HCT116 (cell line): ENCODE data around the gene RADIL. TPM values are rescaled to one million over a fixed set of nuclear protein-coding genes. Genes with fewer than 3 reads are reported as not detected.

ENCODE experiments used
- ATAC-seq: fragments of 200-7000 bp; cut with Tn5 transposase; 2 replicates; pipeline ENCODE4 v1.9.1; 2020; ENCODE audit warnings: mild to moderate bottlenecking, moderate library complexity
- BruUV-seq: library from RNA; stranded (reverse); fragments of 400-500 nt; replicated peaks from 2 replicates; lab custom pipeline; 2021; lab: Mats Ljungman, UMichigan
- CTCF ChIA-PET: fragments of 300-600 bp; sonication (Branson Sonifier 250); formaldehyde crosslinking; loops from one replicate; lab custom pipeline; 2021; ENCODE audit warnings: antibody characterized with exemption; lab: Charles Lee
- POLR2A ChIA-PET: fragments of 300-600, 350-600 bp; sonication (Branson Sonifier 250); formaldehyde crosslinking; loops from one replicate; lab custom pipeline; 2021; ENCODE audit warnings: antibody characterized with exemption; lab: Charles Lee
- RAD21 ChIA-PET, 2 experiments: fragments of 300-600 bp; sonication (Branson Sonifier 250); formaldehyde crosslinking; loops; one replicate each; lab custom pipeline; 2023; ENCODE audit warnings: low total read pairs in 2 of 2; ENCODE audit not compliant: uncharacterized antibody in 2 of 2, unreplicated experiment in 2 of 2, low non-redundant PET in 1 of 2; lab: Charles Lee
- DNase-seq: peaks from one replicate; pipeline ENCODE4 v3.0.0-alpha.2; 2010; ENCODE audit warnings: low read depth, low spot score
- H2AFZ ChIP-seq: fragments of 200-600 bp; shearing (Covaris generic), sonication (generic); 2 replicates; pipeline ENCODE4 v1.6.1; 2017; ENCODE audit warnings: low read depth, mixed run types, mixed read lengths, antibody characterized with exemption, low read length; ENCODE audit not compliant: poor library complexity, severe bottlenecking
- H3K27ac ChIP-seq: 2 replicates; pipeline ENCODE4 v1.5.1; 2012; ENCODE audit warnings: low read depth, low read length
- H3K27me3 ChIP-seq: fragments of 200-600 bp; sonication (generic); 2 replicates; pipeline ENCODE4 v1.6.1; 2016; ENCODE audit warnings: mixed run types, low read length, mixed read lengths; ENCODE audit not compliant: insufficient read depth
- H3K36me3 ChIP-seq, 2 experiments: fragments of 200-500 bp in 1 of 2; fragments of 200-600 bp in 1 of 2; sonication (Bioruptor generic) in 1 of 2; sonication (generic) in 1 of 2; 2 replicates each; pipeline versions ENCODE4 v1.5.1 to v1.6.1; 2014 to 2016; ENCODE audit warnings: low read length in 2 of 2, inconsistent platforms in 1 of 2, mixed read lengths in 1 of 2, mixed run types in 1 of 2; ENCODE audit not compliant: insufficient read depth in 2 of 2, control insufficient read depth in 1 of 2
- H3K4me1 ChIP-seq, 2 experiments: fragments of 200-600 bp in 1 of 2; sonication (generic) in 1 of 2; 2 replicates each; pipeline versions ENCODE4 v1.5.1 to v1.6.1; 2012 to 2017; ENCODE audit warnings: low read length in 2 of 2, inconsistent platforms in 1 of 2, mild to moderate bottlenecking in 1 of 2, mixed read lengths in 1 of 2, mixed run types in 1 of 2, moderate library complexity in 1 of 2; ENCODE audit not compliant: insufficient read depth in 2 of 2, control insufficient read depth in 1 of 2
- H3K4me2 ChIP-seq: fragments of 200-600 bp; sonication (generic); 2 replicates; pipeline ENCODE4 v1.6.1; 2017; ENCODE audit warnings: mixed run types, low read length, mixed read lengths
- H3K4me3 ChIP-seq, 2 experiments: fragments of 200-600 bp in 1 of 2; sonication (generic) in 1 of 2; replicated peaks in 1 of 2; 2 replicates each; pipeline ENCODE4 v1.5.1; 2011 to 2016; ENCODE audit warnings: low read length in 2 of 2, control low read depth in 1 of 2, low read depth in 1 of 2, mild to moderate bottlenecking in 1 of 2, mixed read lengths in 1 of 2, mixed run types in 1 of 2
- H3K79me2 ChIP-seq: fragments of 200-600 bp; sonication (generic); 2 replicates; pipeline ENCODE4 v1.6.1; 2017; ENCODE audit warnings: mild to moderate bottlenecking, mixed run types, low read length, moderate library complexity, mixed read lengths; ENCODE audit not compliant: insufficient read depth
- H3K9ac ChIP-seq: fragments of 200-600 bp; sonication (generic); 2 replicates; pipeline ENCODE4 v1.6.1; 2016; ENCODE audit warnings: low read length, mixed read lengths
- H3K9me2 ChIP-seq: fragments of 200-600 bp; sonication (generic), shearing (Covaris generic); 2 replicates; pipeline ENCODE4 v1.6.1; 2017; ENCODE audit warnings: mixed run types, mild to moderate bottlenecking, moderate library complexity; ENCODE audit not compliant: insufficient read depth
- H3K9me3 ChIP-seq, 2 experiments: fragments of 200-500 bp in 1 of 2; fragments of 200-600 bp in 1 of 2; sonication (Bioruptor generic) in 1 of 2; sonication (generic) in 1 of 2; 2 replicates each; pipeline ENCODE4 v1.6.1; 2014 to 2017; ENCODE audit warnings: low read length in 2 of 2, mixed read lengths in 2 of 2, inconsistent platforms in 1 of 2, low read depth in 1 of 2, mild to moderate bottlenecking in 1 of 2, mixed run types in 1 of 2, moderate library complexity in 1 of 2; ENCODE audit not compliant: control insufficient read depth in 1 of 2, insufficient read depth in 1 of 2
- H4K20me1 ChIP-seq: fragments of 200-600 bp; sonication (generic), shearing (Covaris generic); 2 replicates; pipeline ENCODE4 v1.6.1; 2017; ENCODE audit warnings: mixed run types, mild to moderate bottlenecking, moderate library complexity; ENCODE audit not compliant: insufficient read depth
- CBX3 ChIP-seq: IDR thresholded peaks from 2 replicates; pipeline ENCODE4 v1.6.1; 2012; ENCODE audit warnings: low read depth
- CEBPB ChIP-seq: IDR thresholded peaks from 2 replicates; pipeline ENCODE4 v1.6.1; 2012; ENCODE audit warnings: low read depth
- EGR1 ChIP-seq: IDR thresholded peaks from 2 replicates; pipeline ENCODE4 v1.6.1; 2012; ENCODE audit warnings: low read depth
- EZH2 ChIP-seq: fragments of 200-600 bp; sonication (generic); IDR thresholded peaks from 2 replicates; pipeline ENCODE4 v1.6.1; 2017; ENCODE audit warnings: antibody characterized with exemption, mixed run types
- EZH2phosphoT487 ChIP-seq: fragments of 200-600 bp; IDR thresholded peaks from 2 replicates; pipeline ENCODE4 v1.6.1; 2018; ENCODE audit warnings: antibody characterized with exemption, borderline replicate concordance
- FOSL1 ChIP-seq: IDR thresholded peaks from 2 replicates; pipeline ENCODE4 v1.6.1; 2012; ENCODE audit warnings: low read depth
- POLR2A ChIP-seq: IDR thresholded peaks from 2 replicates; pipeline ENCODE4 v1.7.0; 2011; ENCODE audit warnings: borderline replicate concordance; ENCODE audit not compliant: insufficient read depth, insufficient read length; ENCODE audit errors: extremely low read depth
- SIN3A ChIP-seq: IDR thresholded peaks from 2 replicates; pipeline ENCODE4 v1.6.1; 2012; ENCODE audit warnings: low read depth
- SRF ChIP-seq: IDR thresholded peaks from 2 replicates; pipeline ENCODE4 v1.6.1; 2012; ENCODE audit warnings: low read depth
- TCF7L2 ChIP-seq: IDR thresholded peaks from 2 replicates; pipeline ENCODE4 v1.7.0; 2011; ENCODE audit warnings: borderline replicate concordance, inconsistent platforms; ENCODE audit not compliant: insufficient read depth, insufficient read length; ENCODE audit errors: extremely low read depth
- YY1 ChIP-seq: IDR thresholded peaks from 2 replicates; pipeline ENCODE4 v1.6.1; 2011; ENCODE audit warnings: low read length, low read depth, moderate library complexity, mild to moderate bottlenecking; ENCODE audit not compliant: insufficient replicate concordance; ENCODE audit errors: extremely low read depth
- ZFX ChIP-seq: fragments of 450-650 bp; IDR thresholded peaks from 2 replicates; pipeline ENCODE4 v1.6.1; 2017
- intact Hi-C: fragments of 100-400 bp; cut with micrococcal nuclease; formaldehyde crosslinking; loops from 2 replicates; pipeline ENCODE4 v1.10.0; 2022
- total RNA-seq: library from RNA; stranded (reverse); gene quantifications from one replicate; pipeline ENCODE4 v1.2.1, GENCODE V29; 2021; ENCODE audit not compliant: unreplicated experiment
- TF ChIP-seq, protein P1 (sequence below): IDR thresholded peaks from 2 replicates; pipeline ENCODE4 v1.6.1; 2012; ENCODE audit warnings: low read depth
- TF ChIP-seq, protein P2 (sequence below): IDR thresholded peaks from 2 replicates; pipeline ENCODE4 v1.6.1; 2012
- TF ChIP-seq, protein P3 (sequence below): IDR thresholded peaks from 2 replicates; pipeline ENCODE4 v1.6.1; 2012
- TF ChIP-seq, protein P4 (sequence below): IDR thresholded peaks from 2 replicates; pipeline ENCODE4 v1.6.1; 2011; ENCODE audit warnings: mild to moderate bottlenecking, low read length, moderate library complexity; ENCODE audit not compliant: insufficient replicate concordance; ENCODE audit errors: extremely low read depth
- TF ChIP-seq, protein P5 (sequence below), 3 experiments: fragments of 200-600 bp in 1 of 3; sonication (generic) in 1 of 3; IDR thresholded peaks in 2 of 3; conservative IDR thresholded peaks in 1 of 3; 2 replicates each; pipeline ENCODE4 v1.5.1; 2012 to 2017; ENCODE audit warnings: low read depth in 2 of 3, low read length in 2 of 3, antibody characterized with exemption in 1 of 3, borderline replicate concordance in 1 of 3, control low read depth in 1 of 3, mild to moderate bottlenecking in 1 of 3, mixed read lengths in 1 of 3, mixed run types in 1 of 3, moderate library complexity in 1 of 3; ENCODE audit not compliant: insufficient read depth in 1 of 3

RADIL gene
- total RNA-seq, 1 experiment from 2014 or later = 5.3 TPM

DNA sequence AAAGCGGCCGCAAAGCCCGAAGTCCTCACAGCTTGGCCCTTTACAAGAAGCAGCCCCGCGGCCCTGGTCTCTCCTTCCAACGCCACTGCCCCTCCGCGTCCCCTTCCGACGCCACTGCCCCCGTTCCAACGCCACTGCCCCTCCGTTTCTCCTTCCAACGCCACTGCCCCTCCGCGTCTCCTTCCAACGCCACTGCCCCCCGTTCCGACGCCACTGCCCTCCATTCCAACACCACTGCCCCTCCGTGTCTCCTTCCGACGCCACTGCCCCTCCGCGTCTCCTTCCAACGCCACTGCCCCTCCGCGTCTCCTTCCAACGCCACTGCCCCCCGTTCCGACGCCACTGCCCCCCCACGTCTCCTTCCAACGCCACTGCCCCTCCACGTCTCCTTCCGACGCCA lies 75.0 kb downstream of the RADIL start:
- POLR2A ChIA-PET = no interaction called here

More for the DNA sequence above, 75.0 kb downstream of the RADIL start:
- Histone ChIP-seq H3K27me3 (no peaks in the 10 kb centered on the region), H3K9ac (no peak overlapping the region), H3K27ac (no peak overlapping the region), H3K9me2 (no peaks in the 10 kb centered on the region), H3K4me3 (no peak overlapping the region), H2AFZ (no peak overlapping the region), H4K20me1 (no peaks in the 10 kb centered on the region), H3K4me1 (no peaks in the 10 kb centered on the region), H3K36me3 (no peaks in the 10 kb centered on the region), H3K79me2 (no peaks in the 10 kb centered on the region), H3K4me2 (no peak overlapping the region), H3K9me3 (no peaks in the 10 kb centered on the region)
- DNase-seq (no peak), ATAC-seq (no peak)
- ChIA-PET CTCF (interaction anchor here (1.2 kb wide), 1 partner anchor 10 kb away, joined by 3 read pairs; no protein-coding TSS in a partner anchor), RAD21 (no interaction called here)
- intact Hi-C loops = no loop called here
- no TSS peak for BruUV-seq
- TF ChIP-seq EGR1 (no peak), CEBPB (no peak), TCF7L2 (no peak), CBX3 (no peak), ZFX (no peak), EZH2 (no peak), POLR2A (no peak), FOSL1 (no peak), EZH2phosphoT487 (no peak), YY1 (no peak), SIN3A (no peak), SRF (no peak)
- TF ChIP-seq, protein P1, sequence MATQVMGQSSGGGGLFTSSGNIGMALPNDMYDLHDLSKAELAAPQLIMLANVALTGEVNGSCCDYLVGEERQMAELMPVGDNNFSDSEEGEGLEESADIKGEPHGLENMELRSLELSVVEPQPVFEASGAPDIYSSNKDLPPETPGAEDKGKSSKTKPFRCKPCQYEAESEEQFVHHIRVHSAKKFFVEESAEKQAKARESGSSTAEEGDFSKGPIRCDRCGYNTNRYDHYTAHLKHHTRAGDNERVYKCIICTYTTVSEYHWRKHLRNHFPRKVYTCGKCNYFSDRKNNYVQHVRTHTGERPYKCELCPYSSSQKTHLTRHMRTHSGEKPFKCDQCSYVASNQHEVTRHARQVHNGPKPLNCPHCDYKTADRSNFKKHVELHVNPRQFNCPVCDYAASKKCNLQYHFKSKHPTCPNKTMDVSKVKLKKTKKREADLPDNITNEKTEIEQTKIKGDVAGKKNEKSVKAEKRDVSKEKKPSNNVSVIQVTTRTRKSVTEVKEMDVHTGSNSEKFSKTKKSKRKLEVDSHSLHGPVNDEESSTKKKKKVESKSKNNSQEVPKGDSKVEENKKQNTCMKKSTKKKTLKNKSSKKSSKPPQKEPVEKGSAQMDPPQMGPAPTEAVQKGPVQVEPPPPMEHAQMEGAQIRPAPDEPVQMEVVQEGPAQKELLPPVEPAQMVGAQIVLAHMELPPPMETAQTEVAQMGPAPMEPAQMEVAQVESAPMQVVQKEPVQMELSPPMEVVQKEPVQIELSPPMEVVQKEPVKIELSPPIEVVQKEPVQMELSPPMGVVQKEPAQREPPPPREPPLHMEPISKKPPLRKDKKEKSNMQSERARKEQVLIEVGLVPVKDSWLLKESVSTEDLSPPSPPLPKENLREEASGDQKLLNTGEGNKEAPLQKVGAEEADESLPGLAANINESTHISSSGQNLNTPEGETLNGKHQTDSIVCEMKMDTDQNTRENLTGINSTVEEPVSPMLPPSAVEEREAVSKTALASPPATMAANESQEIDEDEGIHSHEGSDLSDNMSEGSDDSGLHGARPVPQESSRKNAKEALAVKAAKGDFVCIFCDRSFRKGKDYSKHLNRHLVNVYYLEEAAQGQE = no peak
- TF ChIP-seq, protein P2, sequence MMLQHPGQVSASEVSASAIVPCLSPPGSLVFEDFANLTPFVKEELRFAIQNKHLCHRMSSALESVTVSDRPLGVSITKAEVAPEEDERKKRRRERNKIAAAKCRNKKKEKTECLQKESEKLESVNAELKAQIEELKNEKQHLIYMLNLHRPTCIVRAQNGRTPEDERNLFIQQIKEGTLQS = no peak
- TF ChIP-seq, protein P3, sequence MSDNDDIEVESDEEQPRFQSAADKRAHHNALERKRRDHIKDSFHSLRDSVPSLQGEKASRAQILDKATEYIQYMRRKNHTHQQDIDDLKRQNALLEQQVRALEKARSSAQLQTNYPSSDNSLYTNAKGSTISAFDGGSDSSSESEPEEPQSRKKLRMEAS = no peak
- TF ChIP-seq, protein P4, sequence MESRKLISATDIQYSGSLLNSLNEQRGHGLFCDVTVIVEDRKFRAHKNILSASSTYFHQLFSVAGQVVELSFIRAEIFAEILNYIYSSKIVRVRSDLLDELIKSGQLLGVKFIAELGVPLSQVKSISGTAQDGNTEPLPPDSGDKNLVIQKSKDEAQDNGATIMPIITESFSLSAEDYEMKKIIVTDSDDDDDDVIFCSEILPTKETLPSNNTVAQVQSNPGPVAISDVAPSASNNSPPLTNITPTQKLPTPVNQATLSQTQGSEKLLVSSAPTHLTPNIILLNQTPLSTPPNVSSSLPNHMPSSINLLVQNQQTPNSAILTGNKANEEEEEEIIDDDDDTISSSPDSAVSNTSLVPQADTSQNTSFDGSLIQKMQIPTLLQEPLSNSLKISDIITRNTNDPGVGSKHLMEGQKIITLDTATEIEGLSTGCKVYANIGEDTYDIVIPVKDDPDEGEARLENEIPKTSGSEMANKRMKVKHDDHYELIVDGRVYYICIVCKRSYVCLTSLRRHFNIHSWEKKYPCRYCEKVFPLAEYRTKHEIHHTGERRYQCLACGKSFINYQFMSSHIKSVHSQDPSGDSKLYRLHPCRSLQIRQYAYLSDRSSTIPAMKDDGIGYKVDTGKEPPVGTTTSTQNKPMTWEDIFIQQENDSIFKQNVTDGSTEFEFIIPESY = no peak
- TF ChIP-seq, protein P5, sequence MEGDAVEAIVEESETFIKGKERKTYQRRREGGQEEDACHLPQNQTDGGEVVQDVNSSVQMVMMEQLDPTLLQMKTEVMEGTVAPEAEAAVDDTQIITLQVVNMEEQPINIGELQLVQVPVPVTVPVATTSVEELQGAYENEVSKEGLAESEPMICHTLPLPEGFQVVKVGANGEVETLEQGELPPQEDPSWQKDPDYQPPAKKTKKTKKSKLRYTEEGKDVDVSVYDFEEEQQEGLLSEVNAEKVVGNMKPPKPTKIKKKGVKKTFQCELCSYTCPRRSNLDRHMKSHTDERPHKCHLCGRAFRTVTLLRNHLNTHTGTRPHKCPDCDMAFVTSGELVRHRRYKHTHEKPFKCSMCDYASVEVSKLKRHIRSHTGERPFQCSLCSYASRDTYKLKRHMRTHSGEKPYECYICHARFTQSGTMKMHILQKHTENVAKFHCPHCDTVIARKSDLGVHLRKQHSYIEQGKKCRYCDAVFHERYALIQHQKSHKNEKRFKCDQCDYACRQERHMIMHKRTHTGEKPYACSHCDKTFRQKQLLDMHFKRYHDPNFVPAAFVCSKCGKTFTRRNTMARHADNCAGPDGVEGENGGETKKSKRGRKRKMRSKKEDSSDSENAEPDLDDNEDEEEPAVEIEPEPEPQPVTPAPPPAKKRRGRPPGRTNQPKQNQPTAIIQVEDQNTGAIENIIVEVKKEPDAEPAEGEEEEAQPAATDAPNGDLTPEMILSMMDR (IDR thresholded peaks at IDR 0.05 in 2 of 3, conservative IDR thresholded peaks at IDR 0.05 in 1 of 3; ENCODE audit: borderline replicate concordance in 1 of 3, insufficient read depth in 1 of 3, low read depth in 2 of 3, low read length in 2 of 3) = no peak
